AG04450 (cell line): ENCODE measurements around the gene MSL3B.

Experiments
- CTCF ChIA-PET: fragments of 300-600, 350-600 bp; formaldehyde crosslinking; extraction: SDS; loops from one replicate; lab custom pipeline; 2022; ENCODE audit warnings: antibody characterized with exemption, inconsistent platforms; lab: Charles Lee
- POLR2A ChIA-PET: fragments of 350-600 bp; formaldehyde crosslinking; extraction: SDS; loops from one replicate; lab custom pipeline; 2021; ENCODE audit warnings: antibody characterized with exemption, inconsistent platforms; lab: Yijun Ruan, JAX
- DNase-seq: peaks from one replicate; pipeline ENCODE4 v3.0.0-alpha.2; 2011; ENCODE audit warnings: low read depth, low spot score
- H3K27ac ChIP-seq: one replicate; pipeline ENCODE4 v1.5.1; 2012; ENCODE audit warnings: low read depth, low read length, control low read depth
- H3K27me3 ChIP-seq: one replicate; pipeline ENCODE4 v1.6.0; 2012; ENCODE audit warnings: low read length; ENCODE audit not compliant: control insufficient read depth, insufficient read depth
- H3K4me3 ChIP-seq: 2 replicates; pipeline ENCODE4 v1.5.1; 2011; ENCODE audit warnings: mild to moderate bottlenecking, low read depth, low read length, control low read depth
- H3K9me3 ChIP-seq: 2 replicates; pipeline ENCODE4 v1.5.1; 2012; ENCODE audit warnings: low read length; ENCODE audit not compliant: control insufficient read depth, insufficient read depth
- CTCF ChIP-seq: IDR thresholded peaks from 2 replicates; pipeline ENCODE4 v1.5.1; 2011; ENCODE audit warnings: low read depth, low read length, control low read depth, inconsistent platforms

The MSL3B gene

GRCh38 chr2:233845301-233846060, 22.7 kb downstream of the MSL3B start:
- Histone ChIP-seq H3K4me3 (no peak overlapping the region), H3K9me3 (no peaks in the 10 kb centered on the region), H3K27me3 (no peaks in the 10 kb centered on the region), H3K27ac (no peak overlapping the region)
- DNase-seq = no peak
- CTCF ChIA-PET = interaction anchor here (2.3 kb wide), 1 partner anchor 12 kb away, joined by 11 read pairs; no protein-coding TSS in a partner anchor
- POLR2A ChIA-PET = no interaction called here
- TF ChIP-seq CTCF = no peak

GRCh38 chr2:233844836-233845235, 23.4 kb downstream of the MSL3B start:
- POLR2A ChIA-PET = no interaction called here
- H3K27me3 ChIP-seq = no peaks in the 10 kb centered on the region
- no peak overlapping the region for H3K27ac ChIP-seq
- TF ChIP-seq CTCF = no peak
- CTCF ChIA-PET = interaction anchor here (2.3 kb wide), 1 partner anchor 13 kb away, joined by 11 read pairs; no protein-coding TSS in a partner anchor
- no peak for DNase-seq
- H3K4me3 ChIP-seq = no peak overlapping the region
- H3K9me3 ChIP-seq = no peaks in the 10 kb centered on the region

GRCh38 chr2:233844064-233844807, 23.9 kb downstream of the MSL3B start:
- Histone ChIP-seq H3K4me3 (no peak overlapping the region), H3K27ac (no peak overlapping the region), H3K9me3 (no peaks in the 10 kb centered on the region), H3K27me3 (no peaks in the 10 kb centered on the region)
- POLR2A ChIA-PET = no interaction called here
- DNase-seq = no peak
- CTCF ChIA-PET = interaction anchor here (1.0 to 2.3 kb wide), 2 partner anchors 13 to 490 kb away, joined by 4 to 11 read pairs; no protein-coding TSS in a partner anchor
- TF ChIP-seq CTCF = no peak

- POLR2A ChIA-PET = interaction anchor here (1.4 kb wide), 1 partner anchor 8 kb away, joined by 4 read pairs; no protein-coding TSS in a partner anchor
- H3K4me3 ChIP-seq = no peak overlapping the region
- no peak overlapping the region for H3K27ac ChIP-seq
- no peaks in the 10 kb centered on the region for H3K27me3 ChIP-seq
- no peak for DNase-seq
- CTCF ChIA-PET = no interaction called here
- no peak for TF ChIP-seq CTCF
- no peaks in the 10 kb centered on the region for H3K9me3 ChIP-seq
These were observed 27.0 kb downstream of the MSL3B start for GRCh38 chr2:233841183-233841582.

GRCh38 chr2:233840520-233840919, 27.7 kb downstream of the MSL3B start:
- Histone ChIP-seq H3K9me3 (no peaks in the 10 kb centered on the region), H3K27ac (no peak overlapping the region), H3K27me3 (no peaks in the 10 kb centered on the region), H3K4me3 (no peak overlapping the region)
- ChIA-PET CTCF (interaction anchor here (0.6 kb wide), 1 partner anchor 348 kb away, joined by 3 read pairs; no protein-coding TSS in a partner anchor), POLR2A (no interaction called here)
- TF ChIP-seq CTCF = no peak
- DNase-seq = no peak
